Fibroblast of lung (primary cell): Measurements from ENCODE around the gene PAK3.

ENCODE experiments used
- CTCF ChIP-seq, 2 donors: IDR thresholded peaks in 1 of 2; conservative IDR thresholded peaks in 1 of 2; 1 replicate in 1 of 2; 2 replicates in 1 of 2; pipeline ENCODE4 v1.5.1; 2011 to 2012; ENCODE audit warnings: low read length in 2 of 2, control low read depth in 1 of 2, inconsistent platforms in 1 of 2, low read depth in 1 of 2, mild to moderate bottlenecking in 1 of 2
- EZH2 ChIP-seq: IDR thresholded peaks from 2 replicates; pipeline ENCODE4 v1.5.1; 2012; ENCODE audit warnings: low read length, control low read depth, mild to moderate bottlenecking; ENCODE audit errors: missing control alignments

- TF ChIP-seq CTCF (conservative IDR thresholded peaks at IDR 0.05 in 1 of 2, IDR thresholded peaks at IDR 0.05 in 1 of 2; ENCODE audit: low read depth in 1 of 2, low read length in 2 of 2) (no peak), EZH2 (no peak)
These were observed 84.8 kb downstream of the PAK3 start for GRCh38 chrX:111180750-111181240.
